Fibroblast of mammary gland (primary cell): ENCODE measurements around the gene DAAM2.

ENCODE experiments used
- DNase-seq: peaks from one replicate; pipeline ENCODE4 v3.0.0-alpha.2; 2010; ENCODE audit warnings: low read depth
- H3K4me3 ChIP-seq: 2 replicates; pipeline ENCODE4 v1.5.1; 2011; ENCODE audit warnings: low read depth, mild to moderate bottlenecking, low read length, moderate library complexity; ENCODE audit not compliant: control insufficient read depth
- TF ChIP-seq, protein P1 (sequence below): conservative IDR thresholded peaks from 2 replicates; pipeline ENCODE4 v1.5.1; 2011; ENCODE audit warnings: low read depth, low read length, inconsistent platforms; ENCODE audit not compliant: control insufficient read depth, insufficient read depth

DAAM2 gene

DNA sequence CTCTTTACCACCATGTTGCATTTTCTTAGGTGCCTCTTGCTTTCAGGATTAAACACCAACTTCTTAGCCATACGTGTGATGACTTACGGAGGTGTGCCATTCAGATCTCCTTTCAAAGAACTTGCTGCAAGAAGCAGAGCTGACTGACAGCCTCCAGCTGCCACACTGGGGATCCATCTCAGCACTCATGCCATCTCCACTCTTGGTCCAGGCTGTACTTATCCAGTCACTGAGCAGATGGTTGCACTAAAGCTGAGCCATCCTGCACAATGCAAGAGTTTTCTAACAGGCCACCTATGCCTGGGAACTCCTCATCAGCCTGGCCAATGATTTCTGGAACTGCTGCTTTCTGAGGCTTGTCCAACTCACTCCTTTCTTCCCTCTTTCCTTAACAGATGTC is 35.6 kb upstream of the DAAM2 start:
- H3K4me3 ChIP-seq, result no peak overlapping the region
- no peak for DNase-seq
- TF ChIP-seq, protein P1, sequence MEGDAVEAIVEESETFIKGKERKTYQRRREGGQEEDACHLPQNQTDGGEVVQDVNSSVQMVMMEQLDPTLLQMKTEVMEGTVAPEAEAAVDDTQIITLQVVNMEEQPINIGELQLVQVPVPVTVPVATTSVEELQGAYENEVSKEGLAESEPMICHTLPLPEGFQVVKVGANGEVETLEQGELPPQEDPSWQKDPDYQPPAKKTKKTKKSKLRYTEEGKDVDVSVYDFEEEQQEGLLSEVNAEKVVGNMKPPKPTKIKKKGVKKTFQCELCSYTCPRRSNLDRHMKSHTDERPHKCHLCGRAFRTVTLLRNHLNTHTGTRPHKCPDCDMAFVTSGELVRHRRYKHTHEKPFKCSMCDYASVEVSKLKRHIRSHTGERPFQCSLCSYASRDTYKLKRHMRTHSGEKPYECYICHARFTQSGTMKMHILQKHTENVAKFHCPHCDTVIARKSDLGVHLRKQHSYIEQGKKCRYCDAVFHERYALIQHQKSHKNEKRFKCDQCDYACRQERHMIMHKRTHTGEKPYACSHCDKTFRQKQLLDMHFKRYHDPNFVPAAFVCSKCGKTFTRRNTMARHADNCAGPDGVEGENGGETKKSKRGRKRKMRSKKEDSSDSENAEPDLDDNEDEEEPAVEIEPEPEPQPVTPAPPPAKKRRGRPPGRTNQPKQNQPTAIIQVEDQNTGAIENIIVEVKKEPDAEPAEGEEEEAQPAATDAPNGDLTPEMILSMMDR, result no peak

DNA sequence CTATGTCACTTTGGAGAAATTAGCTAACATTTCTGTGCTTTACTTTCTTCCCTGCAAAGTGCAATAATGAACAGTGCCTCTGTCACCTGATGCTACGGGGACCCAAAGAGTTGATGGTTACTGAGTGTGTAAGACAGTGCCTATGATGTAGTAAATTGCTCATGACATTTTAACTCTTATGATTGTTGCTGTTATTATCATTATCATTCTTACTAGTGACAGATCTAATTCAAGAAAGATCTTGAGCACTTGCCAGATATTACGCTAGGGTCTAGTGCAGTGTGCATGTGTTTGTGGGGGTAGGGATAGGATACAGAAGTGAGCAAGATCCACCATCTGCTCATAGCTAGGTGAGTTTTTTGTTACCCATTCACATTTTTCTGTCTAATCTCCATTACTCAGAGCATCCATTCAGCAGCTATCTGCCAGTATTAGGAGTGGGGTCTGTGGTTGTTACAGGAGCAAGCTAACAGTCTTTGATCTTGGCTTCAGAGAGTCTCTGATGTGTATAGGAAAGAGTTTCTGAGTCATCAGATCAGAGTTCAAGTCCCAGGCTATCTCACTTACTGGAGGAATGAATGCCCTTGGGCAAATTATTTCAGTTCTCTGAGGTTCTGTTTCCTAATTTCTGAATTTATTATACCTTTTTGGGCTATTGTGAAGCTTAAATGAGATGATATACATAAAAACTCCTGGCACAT is 33.1 kb upstream of the DAAM2 start:
- TF ChIP-seq, protein P1, result no peak
- H3K4me3 ChIP-seq, result no peak overlapping the region
- no peak for DNase-seq

DNA sequence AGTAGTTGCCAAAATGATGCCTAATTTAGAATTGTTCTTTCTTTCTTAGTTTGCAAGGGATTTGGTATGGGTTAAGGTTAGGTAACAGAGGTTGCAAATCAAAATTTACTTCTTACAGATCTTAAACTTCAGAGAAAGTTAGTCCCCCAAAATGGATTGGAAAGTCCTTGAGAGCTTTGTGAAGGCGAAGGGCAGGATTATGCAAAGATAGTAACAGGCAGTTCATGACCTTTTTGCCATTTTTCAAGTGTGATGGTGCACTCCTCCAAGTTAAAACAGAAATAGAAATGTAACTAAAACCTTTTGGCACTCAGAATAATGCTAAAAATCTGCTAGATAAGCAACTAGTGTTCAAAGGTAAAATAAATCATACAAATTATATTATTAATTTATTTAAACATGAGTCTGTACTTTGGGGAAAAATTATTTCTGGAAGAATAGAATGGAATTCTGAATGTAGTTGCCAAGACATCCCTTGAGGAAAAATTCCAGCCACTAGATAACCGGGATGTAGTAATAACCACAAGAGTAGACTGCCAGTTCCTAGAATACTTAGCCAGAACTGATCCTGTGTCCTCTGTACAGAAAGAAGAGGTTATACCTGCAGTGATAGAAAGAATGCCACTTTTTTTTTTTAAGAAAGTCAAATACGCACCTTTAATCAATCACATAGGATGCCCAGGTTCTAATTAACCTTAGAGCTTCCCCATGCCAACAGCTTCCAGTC is 31.8 kb upstream of the DAAM2 start:
- no peak for DNase-seq
- TF ChIP-seq, protein P1, result no peak
- H3K4me3 ChIP-seq, result no peak overlapping the region

DNA sequence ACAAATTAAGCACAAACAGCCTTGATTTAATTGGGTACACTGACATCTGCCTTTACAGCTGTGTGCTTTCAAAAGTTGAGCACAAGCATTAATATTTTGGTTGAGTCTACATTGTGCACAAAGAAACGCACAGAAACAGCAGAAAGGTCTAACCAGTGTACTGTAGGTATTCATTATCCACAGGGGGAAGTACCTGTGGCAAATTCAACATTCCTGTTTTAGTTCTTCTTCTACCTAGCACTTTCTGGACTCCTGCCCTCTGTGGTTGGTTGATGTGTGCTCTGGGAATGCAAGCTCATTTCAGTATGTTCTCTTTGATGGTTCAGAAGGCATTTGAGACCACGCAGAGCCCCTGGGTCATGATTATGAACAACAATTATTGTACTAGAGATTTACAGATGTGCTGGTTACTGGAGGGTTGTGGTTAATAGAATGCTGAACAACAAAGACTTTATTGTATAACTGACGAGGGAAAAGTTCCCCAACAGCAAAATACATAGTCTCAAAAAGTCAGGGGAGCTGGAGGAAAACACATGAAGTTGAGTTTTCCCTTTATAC is 26.6 kb upstream of the DAAM2 start:
- DNase-seq, result no peak
- no peak overlapping the region for H3K4me3 ChIP-seq

DNA sequence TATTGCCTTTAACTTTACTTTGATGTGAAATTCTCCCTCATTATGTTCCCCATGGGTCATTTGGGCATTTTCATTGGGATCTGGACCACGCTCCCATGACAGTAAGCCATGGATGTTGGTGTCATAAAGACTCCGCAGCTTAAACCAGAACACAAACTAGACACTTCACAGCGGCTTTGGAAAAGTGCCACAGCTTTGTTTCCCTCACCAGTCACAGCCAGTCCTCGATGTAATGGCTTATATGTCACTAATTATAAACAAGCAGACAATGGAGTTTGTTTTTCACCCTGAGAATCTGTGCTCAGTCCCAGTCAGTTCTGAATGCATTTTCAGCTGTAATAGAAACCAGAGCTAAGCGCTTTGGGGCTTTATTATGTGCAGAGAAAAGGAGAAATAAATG is 23.2 kb upstream of the DAAM2 start:
- H3K4me3 ChIP-seq, result no peak overlapping the region
- TF ChIP-seq, protein P1, result no peak
- no peak for DNase-seq

More for the DNA sequence above, 26.6 kb upstream of the DAAM2 start:
- TF ChIP-seq, protein P1, result no peak

DNA sequence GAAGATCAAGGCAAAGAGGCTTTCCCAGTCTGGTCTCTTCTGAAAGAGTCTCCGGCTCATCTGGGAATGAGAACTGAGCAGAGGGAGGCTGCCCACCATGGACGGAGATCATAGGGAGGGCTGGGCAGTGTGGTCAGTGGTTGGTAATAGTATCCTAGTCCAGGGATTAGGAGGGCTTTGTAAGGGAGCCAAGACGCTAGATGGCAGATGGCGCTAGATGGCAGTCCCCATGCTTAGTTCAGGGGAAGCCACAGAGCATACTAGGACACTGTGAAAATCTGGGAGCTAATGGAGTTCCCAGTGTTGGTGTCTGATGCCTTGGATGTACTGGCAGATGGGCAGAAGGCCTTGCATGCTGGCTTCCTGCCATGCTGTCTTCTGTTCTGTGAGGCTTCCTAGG is 21.7 kb upstream of the DAAM2 start:
- no peak overlapping the region for H3K4me3 ChIP-seq
- TF ChIP-seq, protein P1, result no peak
- DNase-seq, result no peak
